ENCODE data around the gene ME2.

DNA sequence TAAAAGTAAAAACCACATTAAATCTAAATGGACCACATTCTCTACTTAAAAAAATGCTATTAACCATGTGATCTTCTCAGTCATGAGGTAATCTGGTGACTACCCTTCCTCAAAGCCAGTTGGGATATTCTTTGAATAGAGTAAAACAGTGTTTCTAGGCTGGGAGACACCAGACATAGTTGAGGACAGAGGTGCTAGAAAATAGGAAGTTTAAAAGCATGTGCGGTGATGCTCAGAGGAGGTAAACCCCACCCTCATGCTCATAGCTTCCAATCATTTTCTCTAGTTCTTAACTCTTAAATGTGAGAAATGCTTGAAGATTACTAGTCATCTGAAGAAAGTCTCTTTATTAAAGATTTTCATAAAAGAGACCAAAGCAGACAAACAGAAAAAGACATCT is 58.3 kb downstream of the ME2 start:
- TF ChIP-seq, protein P1, sequence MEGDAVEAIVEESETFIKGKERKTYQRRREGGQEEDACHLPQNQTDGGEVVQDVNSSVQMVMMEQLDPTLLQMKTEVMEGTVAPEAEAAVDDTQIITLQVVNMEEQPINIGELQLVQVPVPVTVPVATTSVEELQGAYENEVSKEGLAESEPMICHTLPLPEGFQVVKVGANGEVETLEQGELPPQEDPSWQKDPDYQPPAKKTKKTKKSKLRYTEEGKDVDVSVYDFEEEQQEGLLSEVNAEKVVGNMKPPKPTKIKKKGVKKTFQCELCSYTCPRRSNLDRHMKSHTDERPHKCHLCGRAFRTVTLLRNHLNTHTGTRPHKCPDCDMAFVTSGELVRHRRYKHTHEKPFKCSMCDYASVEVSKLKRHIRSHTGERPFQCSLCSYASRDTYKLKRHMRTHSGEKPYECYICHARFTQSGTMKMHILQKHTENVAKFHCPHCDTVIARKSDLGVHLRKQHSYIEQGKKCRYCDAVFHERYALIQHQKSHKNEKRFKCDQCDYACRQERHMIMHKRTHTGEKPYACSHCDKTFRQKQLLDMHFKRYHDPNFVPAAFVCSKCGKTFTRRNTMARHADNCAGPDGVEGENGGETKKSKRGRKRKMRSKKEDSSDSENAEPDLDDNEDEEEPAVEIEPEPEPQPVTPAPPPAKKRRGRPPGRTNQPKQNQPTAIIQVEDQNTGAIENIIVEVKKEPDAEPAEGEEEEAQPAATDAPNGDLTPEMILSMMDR (IDR thresholded peaks at IDR 0.05): no peak
- TF ChIP-seq POLR2A (IDR thresholded peaks at IDR 0.05): no peak
